GM19351 (cell line): ENCODE measurements around the gene HNRNPAB.
"Not testable (repeated sequence)": the region's sequence is repeated elsewhere in the genome, so short reads cannot be mapped to it uniquely, and the experiment has no call there.

Experiments
- ATAC-seq: cut with Tn5 transposase; IDR thresholded peaks from one replicate; pipeline ENCODE4 v1.9.1; 2021; ENCODE audit warnings: mild to moderate bottlenecking, moderate library complexity; ENCODE audit not compliant: unreplicated experiment

Gene HNRNPAB

DNA sequence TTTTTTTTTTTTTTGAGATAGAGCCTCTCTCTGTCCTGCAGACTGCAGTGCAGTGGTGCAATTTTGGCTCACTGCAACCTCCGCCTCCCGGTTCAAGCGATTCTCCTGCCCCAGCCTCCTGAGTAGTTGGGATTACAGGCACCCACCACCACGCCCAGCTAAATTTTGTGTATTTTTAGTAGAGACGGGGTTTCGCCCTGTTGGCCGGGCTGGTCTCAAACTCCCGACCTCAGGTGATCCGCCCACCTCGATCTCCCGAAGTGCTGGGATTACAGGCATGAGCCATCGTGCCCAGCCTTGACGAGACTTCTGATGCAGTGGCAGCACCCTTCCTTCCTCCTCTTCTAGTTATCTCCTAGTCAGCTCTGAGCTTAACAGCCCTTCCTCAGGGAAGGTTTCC is 24.8 kb downstream of the HNRNPAB start:
- ATAC-seq, result not testable (repeated sequence)

- ATAC-seq, result no peak
Measured at GRCh38 chr5:178229861-178230260, 25.5 kb downstream of the HNRNPAB start.

DNA sequence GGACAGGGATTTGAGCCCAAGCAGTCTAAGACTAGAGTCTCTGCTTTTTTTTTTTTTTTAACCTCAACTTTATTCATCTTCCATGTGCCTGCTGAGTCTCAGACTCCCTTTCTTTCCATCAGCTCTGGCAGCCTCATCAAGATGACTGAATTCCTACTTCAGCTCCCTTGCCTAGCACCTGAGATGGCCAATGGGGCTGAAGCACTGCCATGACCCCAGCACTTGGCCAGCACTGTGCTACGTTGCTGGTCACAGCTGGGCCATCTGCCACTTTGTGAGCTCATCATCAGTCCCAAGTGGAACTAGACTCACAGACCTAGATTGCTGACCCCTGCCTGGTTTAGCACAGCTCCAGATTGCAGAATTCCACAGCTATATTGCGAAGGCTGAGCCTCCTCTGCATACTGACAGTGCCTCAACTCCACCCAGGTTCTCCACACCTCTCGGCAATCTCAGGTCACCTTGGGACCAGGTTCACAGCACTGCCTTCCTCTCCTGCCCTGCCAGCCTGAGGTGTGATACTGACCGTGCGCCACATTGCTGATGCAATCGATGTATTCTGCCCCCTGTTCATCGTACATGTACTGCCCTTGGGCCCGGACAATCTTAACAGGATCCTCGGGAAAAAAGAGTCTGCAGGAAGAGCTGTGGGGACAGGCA is 26.7 kb downstream of the HNRNPAB start:
- ATAC-seq, result no peak

DNA sequence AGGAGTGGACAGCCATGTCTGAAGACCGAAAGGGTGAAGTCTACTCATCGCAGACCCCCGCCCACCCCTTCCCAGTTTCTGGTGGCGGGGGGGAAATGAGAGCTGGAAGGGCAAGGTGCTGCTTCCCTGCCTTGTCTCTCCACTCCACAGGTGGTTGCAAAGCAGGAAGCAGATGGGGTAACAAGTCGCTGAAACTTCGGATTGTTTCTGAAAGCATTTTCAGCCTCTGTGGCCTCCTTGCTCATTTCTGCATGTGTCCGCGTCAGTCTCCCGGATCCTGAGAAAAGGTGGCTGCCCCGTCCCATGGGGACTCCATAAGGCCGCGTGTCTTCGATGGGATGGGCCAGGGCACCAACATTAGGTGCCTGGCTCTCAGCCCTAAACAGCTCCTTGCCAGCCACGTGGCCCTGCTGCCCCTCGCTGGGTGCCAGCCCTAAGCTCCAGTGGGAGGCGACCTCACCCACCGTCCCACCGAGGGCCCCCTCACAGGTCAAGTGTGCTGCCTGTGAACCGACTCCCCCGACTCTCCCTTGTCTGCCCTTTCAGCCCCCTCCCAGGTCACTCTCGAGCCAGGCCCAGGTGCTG is 27.3 kb downstream of the HNRNPAB start:
- peak; percentile 1 for ATAC-seq

- ATAC-seq, result peak; percentile 69
Measured at GRCh38 chr5:178232124-178232919, 28.0 kb downstream of the HNRNPAB start, which contains the start of gene PHYKPL. Gene PHYKPL (minus strand): TSS chr5:178232802. CDS start chr5:178232550, 252 bp downstream.

GRCh38 chr5:178232920-178233429 is 28.6 kb downstream of the HNRNPAB start:
- no peak for ATAC-seq

DNA sequence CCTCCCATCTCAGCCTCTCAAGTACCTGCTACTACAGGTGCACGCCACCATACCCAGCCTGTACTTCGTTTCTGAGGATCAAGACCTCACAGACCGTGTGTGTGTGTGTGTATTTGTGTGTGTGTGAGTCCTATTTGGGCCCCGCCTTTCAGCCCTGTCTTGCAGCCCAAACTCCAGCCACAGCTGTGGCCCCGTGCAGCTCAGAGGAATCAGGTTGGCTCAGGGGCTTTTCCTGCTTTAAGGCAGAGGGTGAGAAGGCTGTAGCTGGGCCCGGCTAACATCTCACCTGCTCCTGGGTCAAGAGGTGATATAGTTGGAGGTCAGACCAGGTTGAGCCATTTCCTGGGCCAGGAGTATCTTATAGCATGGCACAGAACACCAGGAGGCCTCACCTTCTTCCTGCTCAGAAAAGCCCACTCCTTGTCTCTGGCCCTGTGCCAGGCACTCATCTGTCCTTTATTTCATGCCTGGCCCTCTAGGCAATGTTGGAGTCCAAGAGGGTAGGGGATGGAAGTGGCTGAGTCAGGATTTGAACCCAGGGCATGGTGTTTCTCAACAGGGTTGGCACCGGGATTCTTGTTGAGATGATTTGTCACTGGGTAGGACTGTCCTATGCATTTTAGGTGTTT is 29.9 kb downstream of the HNRNPAB start:
- no peak for ATAC-seq

- ATAC-seq, result peak; percentile 22
Measured at GRCh38 chr5:178234750-178235587, 30.6 kb downstream of the HNRNPAB start.

- ATAC-seq, result no peak
Measured at GRCh38 chr5:178235588-178235974, 31.2 kb downstream of the HNRNPAB start.

GRCh38 chr5:178236126-178236525 is 31.8 kb downstream of the HNRNPAB start:
- no peak for ATAC-seq

DNA sequence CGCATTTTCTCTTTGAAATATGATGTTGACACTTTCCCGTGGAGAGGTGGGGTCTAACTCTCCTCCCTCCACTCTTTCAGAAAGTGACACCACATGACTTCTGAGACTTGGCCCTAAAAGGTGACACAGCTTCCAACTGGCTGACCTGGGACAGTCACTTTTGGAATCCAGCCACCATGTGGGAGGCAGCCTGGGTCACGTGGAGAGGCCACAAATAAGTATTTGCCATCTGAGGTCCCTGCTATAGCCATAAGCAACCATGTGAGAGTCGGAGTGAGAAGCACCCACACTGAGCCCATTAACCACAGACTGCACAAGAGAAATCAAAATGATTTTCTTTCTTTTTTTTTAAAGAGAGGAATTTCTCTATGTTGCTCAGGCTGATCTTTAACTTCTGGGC is 32.3 kb downstream of the HNRNPAB start:
- ATAC-seq, result no peak

- ATAC-seq, result no peak
Measured at GRCh38 chr5:178237431-178238312, 33.3 kb downstream of the HNRNPAB start.

- ATAC-seq, result no peak
Measured at GRCh38 chr5:178238313-178238635, 33.9 kb downstream of the HNRNPAB start.

- ATAC-seq, result no peak
Measured at GRCh38 chr5:178238711-178239592, 34.6 kb downstream of the HNRNPAB start.

DNA sequence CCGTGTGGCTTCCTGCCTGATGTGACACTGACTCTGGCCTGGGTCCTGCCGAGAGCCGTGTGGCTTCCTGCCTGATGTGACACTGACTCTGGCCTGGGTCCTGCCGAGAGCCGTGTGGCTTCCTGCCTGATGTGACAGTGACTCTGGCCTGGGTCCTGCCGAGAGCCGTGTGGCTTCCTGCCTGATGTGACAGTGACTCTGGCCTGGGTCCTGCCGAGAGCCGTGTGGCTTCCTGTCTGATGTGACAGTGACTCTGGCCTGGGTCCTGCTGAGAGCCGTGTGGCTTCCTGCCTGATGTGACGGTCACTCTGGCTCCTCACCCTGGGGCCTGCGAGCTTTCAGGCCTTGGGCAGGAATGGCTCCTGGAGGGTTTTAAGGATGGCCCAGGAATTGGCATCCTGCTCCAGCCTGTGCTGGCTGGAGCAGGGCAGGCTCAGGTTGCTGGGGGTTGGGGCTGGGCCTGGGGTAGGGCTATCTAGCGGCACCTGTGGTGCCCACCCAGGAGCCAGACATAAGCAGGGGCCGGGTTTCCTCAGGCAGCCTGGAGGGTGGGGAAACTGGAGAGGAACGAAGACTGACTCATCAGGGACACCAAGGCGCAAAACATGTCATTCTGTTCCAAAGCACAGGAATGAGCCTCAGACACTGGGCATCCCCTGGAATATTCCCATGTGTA is 35.4 kb downstream of the HNRNPAB start:
- not testable (repeated sequence) for ATAC-seq

- ATAC-seq, result no peak
Measured at GRCh38 chr5:178240341-178240741, 36.0 kb downstream of the HNRNPAB start.

DNA sequence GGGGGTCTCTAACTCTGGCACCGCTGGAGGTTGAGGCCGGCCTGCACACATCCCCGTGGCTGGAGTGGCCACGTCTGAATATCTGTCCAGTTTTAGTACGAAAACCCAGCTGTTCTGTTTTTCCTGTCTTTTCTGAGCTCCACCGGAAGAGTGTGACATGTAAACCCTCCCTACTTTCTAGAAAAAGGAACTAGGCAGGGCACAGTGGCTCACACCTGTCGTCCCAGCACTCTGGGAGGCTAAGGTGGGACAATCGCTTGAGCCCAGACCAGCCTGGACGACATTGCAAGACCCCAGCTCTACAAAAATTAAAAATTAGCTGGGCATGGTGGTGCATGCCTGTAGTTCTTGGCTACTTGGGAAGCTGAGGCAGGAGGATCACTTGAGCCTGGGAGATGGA is 36.4 kb downstream of the HNRNPAB start:
- no peak for ATAC-seq

GRCh38 chr5:178241231-178241663 is 36.9 kb downstream of the HNRNPAB start:
- ATAC-seq, result no peak
